H1 (cell line): ENCODE data around the gene MFSD2B. TPM values are rescaled to one million over a fixed set of nuclear protein-coding genes. Genes with fewer than 3 reads are reported as not detected.

Experiments
- CTCF ChIA-PET: fragments of 300-600 bp; sonication (Branson Sonifier 250); formaldehyde crosslinking; loops from one replicate; lab custom pipeline; 2021; ENCODE audit not compliant: partially characterized antibody; lab: Charles Lee
- POLR2A ChIA-PET: fragments of 300-600 bp; sonication (Branson Sonifier 250); formaldehyde crosslinking; loops from one replicate; lab custom pipeline; 2021; ENCODE audit warnings: inconsistent platforms; ENCODE audit not compliant: partially characterized antibody; lab: Charles Lee
- DNase-seq, 2 experiments: peaks; one replicate each; pipeline versions ENCODE4 v3.0.0 to v3.0.0-alpha.2; 2010 to 2022; ENCODE audit warnings: low spot score in 2 of 2, low read depth in 1 of 2, mixed read lengths in 1 of 2
- FAIRE-seq: peaks from 2 replicates; lab custom pipeline; 2011; peaks lifted over from hg19 to GRCh38; lab: Jason Lieb, UNC
- H2AFZ ChIP-seq: 2 replicates; pipeline ENCODE4 v1.8.1; 2012; ENCODE audit warnings: low read length, inconsistent platforms
- H2AK5ac ChIP-seq: 2 replicates; pipeline ENCODE4 v1.6.1; 2013; ENCODE audit warnings: low read depth, low read length
- H2BK120ac ChIP-seq: replicated peaks from 2 replicates; pipeline ENCODE3; 2013; ENCODE audit warnings: low read depth, low read length, inconsistent platforms
- H2BK12ac ChIP-seq: 2 replicates; pipeline ENCODE4 v1.6.1; 2013; ENCODE audit warnings: low read depth, low read length
- H2BK15ac ChIP-seq: 2 replicates; pipeline ENCODE4 v1.6.1; 2013; ENCODE audit warnings: low read length
- H2BK20ac ChIP-seq: 2 replicates; pipeline ENCODE4 v1.6.1; 2013; ENCODE audit warnings: low read length
- H2BK5ac ChIP-seq: 2 replicates; pipeline ENCODE4 v1.6.1; 2013; ENCODE audit warnings: low read depth, low read length
- H3K14ac ChIP-seq: 2 replicates; pipeline ENCODE4 v1.6.1; 2013; ENCODE audit warnings: inconsistent platforms; ENCODE audit not compliant: insufficient read length
- H3K18ac ChIP-seq: 2 replicates; pipeline ENCODE4 v1.6.1; 2013; ENCODE audit warnings: low read length; ENCODE audit errors: extremely low read depth
- H3K23ac ChIP-seq: 2 replicates; pipeline ENCODE4 v1.6.1; 2013; ENCODE audit warnings: inconsistent platforms; ENCODE audit not compliant: insufficient read length
- H3K23me2 ChIP-seq: 2 replicates; pipeline ENCODE4 v1.6.1; 2013; ENCODE audit warnings: low read depth, low read length
- H3K27ac ChIP-seq: 2 replicates; pipeline ENCODE4 v1.6.1; 2011; ENCODE audit warnings: low read depth, low read length, inconsistent platforms
- H3K27me3 ChIP-seq, 4 experiments: replicated peaks in 1 of 4; 1 replicate in 1 of 4; 2 replicates in 3 of 4; pipeline versions ENCODE4 v1.6.1 to v1.8.1; 2011 to 2013; ENCODE audit warnings: low read length in 3 of 4, mild to moderate bottlenecking in 3 of 4, inconsistent platforms in 2 of 4, mixed read lengths in 2 of 4, moderate library complexity in 1 of 4; ENCODE audit not compliant: control insufficient read depth in 3 of 4, insufficient read depth in 3 of 4; ENCODE audit errors: extremely low read depth in 1 of 4
- H3K36me3 ChIP-seq, 4 experiments: 2 replicates each; pipeline versions ENCODE4 v1.6.1 to v1.8.1; 2011 to 2013; ENCODE audit warnings: mild to moderate bottlenecking in 4 of 4, low read length in 3 of 4, moderate library complexity in 2 of 4, control low read depth in 1 of 4, inconsistent platforms in 1 of 4; ENCODE audit not compliant: insufficient read depth in 4 of 4, control insufficient read depth in 2 of 4
- H3K4ac ChIP-seq: replicated peaks from 2 replicates; pipeline ENCODE3; 2013; ENCODE audit warnings: low read length, low read depth, mixed read lengths, inconsistent platforms; ENCODE audit not compliant: insufficient read length
- H3K4me1 ChIP-seq, 4 experiments: replicated peaks in 1 of 4; 1 replicate in 1 of 4; 2 replicates in 3 of 4; pipeline versions ENCODE4 v1.6.1 to v1.8.1; 2011 to 2013; ENCODE audit warnings: low read length in 3 of 4, inconsistent platforms in 2 of 4, mixed read lengths in 1 of 4; ENCODE audit not compliant: insufficient read depth in 4 of 4, control insufficient read depth in 3 of 4
- H3K4me2 ChIP-seq, 2 experiments: 2 replicates each; pipeline versions ENCODE4 v1.6.1 to v1.8.1; 2011 to 2013; ENCODE audit warnings: low read depth in 2 of 2, low read length in 2 of 2, control low read depth in 1 of 2, inconsistent platforms in 1 of 2, mild to moderate bottlenecking in 1 of 2; ENCODE audit not compliant: insufficient read depth in 1 of 2
- H3K4me3 ChIP-seq, 4 experiments: fragments of 200-600, 300-600 bp in 1 of 4; sonication (generic), shearing (Covaris generic), sonication (Bioruptor Twin) in 1 of 4; 2 replicates each; pipeline versions ENCODE4 v1.5.1 to v1.8.1; 2011 to 2016; ENCODE audit warnings: low read length in 4 of 4, low read depth in 3 of 4, control low read depth in 2 of 4, inconsistent platforms in 2 of 4, mild to moderate bottlenecking in 2 of 4, mixed read lengths in 1 of 4, moderate library complexity in 1 of 4; ENCODE audit not compliant: insufficient read depth in 2 of 4; ENCODE audit errors: extremely low read depth in 1 of 4
- H3K56ac ChIP-seq: replicated peaks from 2 replicates; pipeline ENCODE3; 2013; ENCODE audit warnings: low read depth, mild to moderate bottlenecking, mixed read lengths, low read length, inconsistent platforms; ENCODE audit not compliant: insufficient read length
- H3K79me1 ChIP-seq: 2 replicates; pipeline ENCODE4 v1.6.1; 2013; ENCODE audit warnings: low read depth, low read length, control low read depth
- H3K79me2 ChIP-seq, 2 experiments: 2 replicates each; pipeline versions ENCODE4 v1.6.1 to v1.8.1; 2012 to 2013; ENCODE audit warnings: low read length in 2 of 2, mild to moderate bottlenecking in 2 of 2, inconsistent platforms in 1 of 2; ENCODE audit not compliant: insufficient read depth in 2 of 2, control insufficient read depth in 1 of 2
- H3K9ac ChIP-seq, 4 experiments: replicated peaks in 1 of 4; 1 replicate in 1 of 4; 2 replicates in 3 of 4; pipeline versions ENCODE4 v1.6.1 to v1.8.1; 2011 to 2013; ENCODE audit warnings: low read depth in 3 of 4, low read length in 3 of 4, control low read depth in 2 of 4, mild to moderate bottlenecking in 2 of 4, moderate library complexity in 2 of 4, inconsistent platforms in 1 of 4; ENCODE audit errors: extremely low read depth in 1 of 4
- H3K9me3 ChIP-seq, 2 experiments: 2 replicates each; pipeline versions ENCODE4 v1.6.1 to v1.8.1; 2012 to 2013; ENCODE audit warnings: mild to moderate bottlenecking in 2 of 2, moderate library complexity in 2 of 2, control low read depth in 1 of 2, inconsistent platforms in 1 of 2, low read depth in 1 of 2, low read length in 1 of 2, mixed read lengths in 1 of 2; ENCODE audit not compliant: insufficient read depth in 2 of 2
- H4K20me1 ChIP-seq, 2 experiments: replicated peaks in 1 of 2; 2 replicates each; pipeline versions ENCODE3 to v1.8.1; 2011 to 2013; ENCODE audit warnings: inconsistent platforms in 2 of 2, low read length in 2 of 2, mild to moderate bottlenecking in 1 of 2; ENCODE audit not compliant: insufficient read depth in 2 of 2, control insufficient read depth in 1 of 2
- H4K5ac ChIP-seq: 2 replicates; pipeline ENCODE4 v1.6.1; 2013; ENCODE audit warnings: low read length, low read depth, mixed read lengths, inconsistent platforms; ENCODE audit not compliant: insufficient read length
- H4K8ac ChIP-seq: 2 replicates; pipeline ENCODE4 v1.8.0; 2013; ENCODE audit warnings: mild to moderate bottlenecking, moderate library complexity, low read length, inconsistent platforms; ENCODE audit not compliant: insufficient read depth; ENCODE audit errors: extremely low read depth
- H4K91ac ChIP-seq: replicated peaks from 2 replicates; pipeline ENCODE3; 2013; ENCODE audit warnings: low read length, mixed read lengths, inconsistent platforms; ENCODE audit not compliant: insufficient read length
- CTBP2 ChIP-seq: IDR thresholded peaks from 2 replicates; pipeline ENCODE4 v1.7.0; 2011; ENCODE audit warnings: borderline replicate concordance, mild to moderate bottlenecking, moderate library complexity, mixed read lengths, low read length; ENCODE audit not compliant: insufficient read depth, insufficient read length
- SP1 ChIP-seq: IDR thresholded peaks from 2 replicates; pipeline ENCODE4 v1.6.1; 2011; ENCODE audit warnings: low read depth, low read length
- WGBS, 2 experiments: shearing (Covaris generic) in 1 of 2; methylation state at CpG; one replicate each; pipeline versions ENCODE4 v1.1.6 to v1.1.7; 2013 to 2015; ENCODE audit warnings: low lambda C conversion rate in 2 of 2, mixed read lengths in 2 of 2, inconsistent platforms in 1 of 2, low coverage in 1 of 2, missing lambda C conversion rate in 1 of 2; ENCODE audit not compliant: insufficient replicate concordance in 2 of 2, insufficient coverage in 1 of 2, insufficient read length in 1 of 2; ENCODE audit errors: extremely low coverage in 1 of 2, missing lambda C conversion rate in 1 of 2; 5-methylcytosine and 5-hydroxymethylcytosine counted together
- polyA plus RNA-seq, 7 experiments: library from polyadenylated mRNA; depleted of rRNA in 3 of 7; stranded (reverse) in 5 of 7; unstranded in 2 of 7; fragments of >200 nt in 5 of 7; fragments of 200-250 nt in 2 of 7; gene quantifications; 1 replicate in 5 of 7; 2 replicates in 1 of 7; 4 replicates in 1 of 7; pipeline versions ENCODE4 v1.2.1 to v1.2.3, GENCODE V29; 2011 to 2013; ENCODE audit warnings: missing spikeins in 2 of 7, mixed read lengths in 2 of 7
- total RNA-seq: library from RNA; stranded (reverse); fragmentation: NEBNext Ultra II Directional; extraction: Animal tissue kit (Norgen Biotek cat#: 25700); gene quantifications from 2 replicates; pipeline ENCODE4 v1.2.1, GENCODE V29; 2021

The MFSD2B gene
- total and polyA plus RNA-seq, 2 of the 8 experiments (the other 6 are each of a cell fraction or from before 2014, with no cell fraction given) = 0.33 to 0.48 TPM

DNA sequence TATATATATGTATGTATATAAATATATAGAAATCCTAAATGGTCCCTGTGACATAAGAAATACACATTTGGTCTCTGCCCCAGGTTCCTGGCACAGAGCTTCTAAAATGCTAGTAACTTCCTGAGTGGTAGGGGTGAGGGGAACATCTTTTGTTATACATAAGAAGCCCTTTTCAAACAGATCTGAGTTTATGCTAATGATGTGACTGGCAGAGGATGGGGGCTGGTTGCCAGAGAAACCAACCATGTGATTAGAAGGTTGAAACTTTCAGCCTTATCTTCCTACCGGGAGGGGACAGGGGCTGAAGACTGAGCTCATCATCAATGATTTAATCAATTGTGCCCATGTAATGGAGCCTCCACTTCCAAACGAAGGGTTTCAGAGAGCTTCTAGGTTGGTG, 16.3 kb downstream of the MFSD2B start:
- CTCF ChIA-PET = interaction anchor here (0.6 to 2.2 kb wide), 11 partner anchors 10 to 353 kb away, joined by 3 to 18 read pairs (median 3); partner anchors contain the start of genes MFSD2B and TP53I3
- Histone ChIP-seq H2BK20ac (no peak overlapping the region), H3K18ac (peak overlapping the region; percentile 39; the same call in 1 of the 2 replicates), H3K23ac (no peak overlapping the region), H2BK15ac (no peak overlapping the region), H3K23me2 (no peaks in the 10 kb centered on the region), H2BK120ac (no peak overlapping the region), H3K4ac (no peak overlapping the region), H3K79me1 (peaks cover 6% of the 10 kb centered on the region; the same call in 1 of the 2 replicates), H3K27me3 (no peaks in the 10 kb centered on the region), H2AK5ac (no peak overlapping the region), H2BK5ac (peak overlapping the region; percentile 64; the same call in 1 of the 2 replicates), H4K91ac (no peak overlapping the region), H3K27ac (peak overlapping the region; percentile 82; the same call in 1 of the 2 replicates), H3K4me1 (peaks cover 12 to 28% (median 20%) of the 10 kb centered on the region in 4 experiments), H4K5ac (peak overlapping the region; percentile 91), H4K8ac (no peak overlapping the region), H3K79me2 (peaks cover 0 to 8% of the 10 kb centered on the region in 2 experiments; a peak in 1 of 4 replicates), H3K56ac (no peak overlapping the region), H3K4me3 (peak overlapping the region in 2 of 4 experiments; percentile 5 to 44; a peak in 2 of 8 replicates), H3K14ac (no peak overlapping the region), H4K20me1 (no peaks in the 10 kb centered on the region), H3K4me2 (peak overlapping the region; percentile 44 to 57), H3K36me3 (peaks cover 16 to 40% (median 20%) of the 10 kb centered on the region in 4 experiments; a peak in 7 of 8 replicates), H3K9ac (no peak overlapping the region), H2BK12ac (peak overlapping the region; percentile 32; the same call in 1 of the 2 replicates), H3K9me3 (no peaks in the 10 kb centered on the region), H2AFZ (no peak overlapping the region)
- no peak for TF ChIP-seq CTBP2
- peak; percentile 28; the same call in 1 of the 2 replicates for TF ChIP-seq SP1
- peak; percentile 80 for FAIRE-seq
- 13% methylated on average over 2 of the region's 2 CpGs; no CpG with 5 or more reads in 1 of the 2 experiments for WGBS, 2 experiments
- POLR2A ChIA-PET = interaction anchor here (0.6 to 3.4 kb wide), 15 partner anchors 11 to 1287 kb away, joined by 3 to 18 read pairs (median 5); partner anchors contain the start of genes MFSD2B, SF3B6, TP53I3 and UBXN2A
- DNase-seq = no peak
